ENCODE measurements around the gene WFDC2. TPM values are rescaled to one million over a fixed set of nuclear protein-coding genes. Genes with fewer than 3 reads are reported as not detected.

The WFDC2 gene
- total RNA-seq, 1 donor from 2014 or later: 32.5 TPM

DNA sequence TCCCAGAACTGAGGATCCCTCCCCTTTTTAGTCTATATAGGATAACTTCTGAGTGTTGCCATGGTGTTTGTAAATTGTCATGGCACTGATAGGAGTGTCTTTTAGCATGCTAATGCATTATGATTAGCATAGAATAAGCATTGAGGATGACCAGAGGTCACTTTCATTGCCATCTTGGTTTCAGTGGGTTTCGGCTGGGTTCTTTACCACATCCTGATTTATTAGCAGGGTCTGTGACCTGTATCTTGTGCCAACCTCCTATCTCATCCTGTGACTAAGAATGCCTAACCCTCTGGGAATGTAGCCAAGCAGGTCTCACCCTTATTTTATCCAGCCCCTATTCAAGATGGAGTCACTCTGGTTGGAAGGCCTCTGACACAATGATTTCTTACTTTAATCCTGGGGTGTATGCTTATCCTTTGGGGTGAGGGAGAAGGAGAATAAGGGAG is 19.6 kb downstream of the WFDC2 start:
- intact Hi-C loops (cut with DNase I): no loop called here
- H3K36me3 ChIP-seq: no peaks in the 10 kb centered on the region
- H3K27ac ChIP-seq: no peak overlapping the region
- DNase-seq (ENCODE audit: low spot score in 2 of 2): no peak
- H3K9me3 ChIP-seq: no peaks in the 10 kb centered on the region
- H3K27me3 ChIP-seq: no peaks in the 10 kb centered on the region
- H3K4me1 ChIP-seq: no peaks in the 10 kb centered on the region
- no peak overlapping the region for H3K4me3 ChIP-seq
- TF ChIP-seq, protein P1, sequence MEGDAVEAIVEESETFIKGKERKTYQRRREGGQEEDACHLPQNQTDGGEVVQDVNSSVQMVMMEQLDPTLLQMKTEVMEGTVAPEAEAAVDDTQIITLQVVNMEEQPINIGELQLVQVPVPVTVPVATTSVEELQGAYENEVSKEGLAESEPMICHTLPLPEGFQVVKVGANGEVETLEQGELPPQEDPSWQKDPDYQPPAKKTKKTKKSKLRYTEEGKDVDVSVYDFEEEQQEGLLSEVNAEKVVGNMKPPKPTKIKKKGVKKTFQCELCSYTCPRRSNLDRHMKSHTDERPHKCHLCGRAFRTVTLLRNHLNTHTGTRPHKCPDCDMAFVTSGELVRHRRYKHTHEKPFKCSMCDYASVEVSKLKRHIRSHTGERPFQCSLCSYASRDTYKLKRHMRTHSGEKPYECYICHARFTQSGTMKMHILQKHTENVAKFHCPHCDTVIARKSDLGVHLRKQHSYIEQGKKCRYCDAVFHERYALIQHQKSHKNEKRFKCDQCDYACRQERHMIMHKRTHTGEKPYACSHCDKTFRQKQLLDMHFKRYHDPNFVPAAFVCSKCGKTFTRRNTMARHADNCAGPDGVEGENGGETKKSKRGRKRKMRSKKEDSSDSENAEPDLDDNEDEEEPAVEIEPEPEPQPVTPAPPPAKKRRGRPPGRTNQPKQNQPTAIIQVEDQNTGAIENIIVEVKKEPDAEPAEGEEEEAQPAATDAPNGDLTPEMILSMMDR (IDR thresholded peaks at IDR 0.05): no peak

DNA sequence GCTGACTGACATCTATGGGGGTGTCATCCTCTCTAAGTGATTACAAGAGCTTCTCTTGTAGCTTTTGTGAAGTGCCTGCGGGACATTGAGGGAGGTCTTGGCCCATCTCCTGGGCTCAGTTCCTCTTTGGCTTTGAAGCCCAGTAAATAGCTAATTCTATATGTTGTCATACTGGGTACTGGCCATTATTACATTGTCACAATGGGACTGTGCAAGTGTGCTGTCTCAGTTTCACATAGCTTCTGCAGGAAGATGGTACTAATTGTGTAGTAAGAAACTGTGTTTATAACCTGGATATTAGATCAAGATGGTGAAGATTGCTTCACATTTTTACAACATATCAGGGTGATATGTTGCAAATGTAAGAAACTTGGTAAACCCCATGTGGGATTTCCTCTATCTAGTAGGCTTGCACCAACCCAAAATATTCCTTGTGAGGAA is 26.0 kb downstream of the WFDC2 start:
- TF ChIP-seq, protein P1 (IDR thresholded peaks at IDR 0.05): no peak
- Histone ChIP-seq H3K9me3 (no peaks in the 10 kb centered on the region), H3K36me3 (no peaks in the 10 kb centered on the region), H3K4me1 (no peaks in the 10 kb centered on the region), H3K27me3 (no peaks in the 10 kb centered on the region), H3K4me3 (no peak overlapping the region), H3K27ac (no peak overlapping the region)
- no peak for DNase-seq (ENCODE audit: low spot score in 2 of 2)
- intact Hi-C loops (cut with DNase I): no loop called here

- DNase-seq (ENCODE audit: low spot score in 2 of 2): no peak
- TF ChIP-seq, protein P1 (IDR thresholded peaks at IDR 0.05): no peak
- H3K27ac ChIP-seq: no peak overlapping the region
- no peaks in the 10 kb centered on the region for H3K36me3 ChIP-seq
- no peaks in the 10 kb centered on the region for H3K9me3 ChIP-seq
- intact Hi-C loops (cut with DNase I): no loop called here
- no peak overlapping the region for H3K4me3 ChIP-seq
- H3K27me3 ChIP-seq: no peaks in the 10 kb centered on the region
- no peaks in the 10 kb centered on the region for H3K4me1 ChIP-seq
Measured at GRCh38 chr20:45496166-45496565, 26.6 kb downstream of the WFDC2 start.

GRCh38 chr20:45497971-45498494 is 28.5 kb downstream of the WFDC2 start:
- Histone ChIP-seq H3K27me3 (no peaks in the 10 kb centered on the region), H3K27ac (no peak overlapping the region), H3K4me3 (no peak overlapping the region), H3K4me1 (no peaks in the 10 kb centered on the region), H3K36me3 (no peaks in the 10 kb centered on the region), H3K9me3 (no peaks in the 10 kb centered on the region)
- TF ChIP-seq, protein P1 (IDR thresholded peaks at IDR 0.05): no peak
- intact Hi-C loops (cut with DNase I): no loop called here
- no peak for DNase-seq (ENCODE audit: low spot score in 2 of 2)

DNA sequence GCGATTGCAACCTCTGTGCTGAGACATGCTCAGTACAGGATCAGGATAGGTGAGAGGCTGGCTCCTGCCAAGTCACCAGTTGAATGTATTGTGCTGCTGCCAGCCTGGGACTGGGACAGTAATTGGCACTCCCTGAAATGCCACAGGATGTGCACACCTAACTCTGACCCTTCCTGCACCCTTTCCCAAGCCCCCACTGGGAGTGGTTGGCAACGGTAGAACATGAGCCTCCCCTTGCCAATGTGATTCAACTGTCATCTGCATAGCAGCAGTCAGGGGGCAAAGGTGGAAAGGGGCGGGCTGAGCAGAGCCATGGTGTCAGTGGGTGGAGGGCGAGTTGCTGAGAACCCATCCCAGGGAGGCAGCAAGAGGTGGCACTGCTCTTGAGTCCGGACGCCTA is 30.5 kb downstream of the WFDC2 start:
- Histone ChIP-seq H3K36me3 (no peaks in the 10 kb centered on the region), H3K27me3 (no peaks in the 10 kb centered on the region), H3K4me3 (no peak overlapping the region), H3K9me3 (no peaks in the 10 kb centered on the region), H3K27ac (no peak overlapping the region), H3K4me1 (no peaks in the 10 kb centered on the region)
- intact Hi-C loops (cut with DNase I): no loop called here
- DNase-seq (ENCODE audit: low spot score in 2 of 2): no peak
- TF ChIP-seq, protein P1 (IDR thresholded peaks at IDR 0.05): no peak

- Histone ChIP-seq H3K36me3 (no peaks in the 10 kb centered on the region), H3K27ac (no peak overlapping the region), H3K4me3 (no peak overlapping the region), H3K27me3 (no peaks in the 10 kb centered on the region), H3K9me3 (no peaks in the 10 kb centered on the region), H3K4me1 (no peaks in the 10 kb centered on the region)
- TF ChIP-seq, protein P1 (IDR thresholded peaks at IDR 0.05): no peak
- intact Hi-C loops (cut with DNase I): no loop called here
- no peak for DNase-seq (ENCODE audit: low spot score in 2 of 2)
Measured at GRCh38 chr20:45501600-45501999, 32.0 kb downstream of the WFDC2 start.
